Hematopoietic multipotent progenitor cell treated with erythropoietin and hydrocortisone succinate and interleukin-3 and kit ligand, for 15 days (in vitro differentiated cells): ENCODE data around the gene CLIC5.

Experiments used
- DNase-seq: peaks from one replicate; pipeline ENCODE4 v3.0.0-alpha.2; 2015; ENCODE audit warnings: low spot score

CLIC5 gene

DNA sequence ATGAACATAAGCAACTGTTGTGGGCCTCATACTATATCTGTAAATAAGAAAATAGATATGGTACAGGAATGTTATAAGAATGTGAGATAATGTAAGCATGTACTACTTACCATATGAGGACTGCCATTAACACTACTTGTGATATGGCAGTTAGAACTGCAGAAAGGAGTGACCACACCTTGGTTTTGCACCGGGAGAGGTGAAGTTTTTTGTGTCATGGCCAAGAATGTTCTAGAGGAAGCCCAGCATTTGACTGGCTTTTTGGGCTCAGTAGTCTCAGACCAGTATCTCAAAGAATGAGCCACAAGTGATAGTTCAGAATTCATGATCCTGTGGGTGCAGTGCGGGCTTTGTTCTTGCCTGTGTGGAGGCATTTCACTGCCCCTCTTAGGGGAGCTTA, 123.5 kb downstream of the CLIC5 start:
- DNase-seq, result no peak

DNA sequence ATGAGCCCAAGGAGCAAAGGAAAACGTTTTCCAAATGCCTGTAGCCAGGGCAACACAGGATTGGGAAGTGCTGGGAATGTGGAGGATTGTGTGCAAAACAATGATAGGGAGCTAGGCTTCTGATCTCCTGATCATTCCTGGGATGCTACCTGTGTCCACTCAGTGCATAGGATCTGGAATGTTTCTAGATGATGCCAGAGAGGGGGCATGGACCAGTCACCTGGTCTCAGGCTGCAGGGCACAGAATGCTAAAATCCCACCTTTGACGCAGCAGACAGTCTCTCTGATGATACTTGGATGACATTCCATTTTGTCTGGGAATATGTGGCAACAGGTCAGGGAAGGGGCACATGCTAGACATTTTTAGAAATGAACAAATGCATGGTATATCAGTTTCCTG, 128.9 kb downstream of the CLIC5 start:
- no peak for DNase-seq

DNA sequence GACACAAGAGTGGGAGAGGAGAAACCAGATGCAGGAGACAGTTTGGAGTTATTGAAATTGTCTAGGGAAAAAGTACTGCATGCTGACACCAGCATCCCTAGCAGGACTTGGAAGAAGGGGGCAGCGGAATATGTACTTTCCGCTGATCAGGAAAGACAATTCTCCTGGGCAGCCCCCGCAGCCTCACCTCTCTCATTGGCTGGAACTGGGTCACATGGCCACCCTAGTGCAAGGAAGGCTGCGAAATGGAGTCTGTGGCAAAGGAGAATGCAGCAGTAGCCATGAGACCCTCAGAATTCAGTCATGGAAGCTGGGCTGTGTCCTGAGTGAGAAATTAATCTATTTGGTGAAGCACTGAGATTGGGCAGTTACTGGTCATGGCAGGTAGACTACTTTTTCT, 131.3 kb downstream of the CLIC5 start:
- DNase-seq, result no peak

DNA sequence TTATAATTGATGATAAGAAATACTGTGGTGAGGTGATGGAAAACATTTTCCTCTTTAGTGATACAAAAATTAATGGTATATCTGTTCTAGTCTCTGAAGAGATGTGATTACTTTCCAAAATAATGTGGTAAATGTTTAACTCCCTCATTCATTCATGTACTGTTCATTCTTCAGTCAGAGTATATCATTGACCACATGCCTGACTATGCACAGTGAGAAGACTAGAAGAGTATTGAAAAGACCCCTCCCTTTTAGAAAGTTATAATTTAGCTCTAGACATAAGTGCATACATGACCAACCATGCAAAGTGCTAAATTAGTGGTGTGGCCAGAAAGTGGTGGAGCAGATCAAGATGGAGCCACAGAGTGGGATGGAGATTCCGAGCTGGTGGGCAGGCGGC, 133.0 kb downstream of the CLIC5 start:
- no peak for DNase-seq

DNA sequence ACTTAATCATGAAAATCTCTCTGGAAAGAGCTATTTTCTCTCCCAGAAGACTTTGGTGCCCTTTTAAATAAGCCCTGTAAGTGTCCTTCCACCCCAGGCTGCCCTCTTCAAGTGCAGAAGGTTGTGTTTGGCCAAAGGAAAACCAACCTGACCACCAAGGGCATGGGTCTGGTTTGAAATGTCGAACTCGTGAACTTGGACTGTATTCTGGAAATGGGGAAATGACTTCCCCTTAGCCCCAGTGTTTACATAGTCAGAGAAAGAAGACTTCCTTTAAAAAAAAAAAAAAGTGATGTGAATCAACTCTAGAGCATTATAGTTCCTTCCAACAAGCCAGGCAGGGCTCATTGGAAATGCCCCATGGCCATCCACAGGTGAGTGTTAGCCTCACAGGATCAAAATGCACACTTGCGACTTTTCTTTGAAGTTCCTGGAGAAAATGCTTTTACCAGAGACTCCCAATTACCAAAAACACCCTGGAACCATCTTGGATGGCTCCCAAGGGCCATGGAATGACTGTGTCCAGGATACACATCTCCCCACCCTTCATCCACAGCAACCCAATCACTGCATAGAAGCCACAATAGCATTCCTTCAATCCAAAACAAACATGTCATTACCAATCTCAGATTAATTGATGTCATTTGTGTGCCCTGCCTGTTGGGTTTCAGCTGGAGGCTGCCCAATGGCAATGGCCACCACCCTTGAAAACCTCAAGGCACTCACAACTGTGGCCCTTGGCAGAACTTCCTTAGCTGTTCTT, 133.8 kb downstream of the CLIC5 start:
- no peak for DNase-seq

DNA sequence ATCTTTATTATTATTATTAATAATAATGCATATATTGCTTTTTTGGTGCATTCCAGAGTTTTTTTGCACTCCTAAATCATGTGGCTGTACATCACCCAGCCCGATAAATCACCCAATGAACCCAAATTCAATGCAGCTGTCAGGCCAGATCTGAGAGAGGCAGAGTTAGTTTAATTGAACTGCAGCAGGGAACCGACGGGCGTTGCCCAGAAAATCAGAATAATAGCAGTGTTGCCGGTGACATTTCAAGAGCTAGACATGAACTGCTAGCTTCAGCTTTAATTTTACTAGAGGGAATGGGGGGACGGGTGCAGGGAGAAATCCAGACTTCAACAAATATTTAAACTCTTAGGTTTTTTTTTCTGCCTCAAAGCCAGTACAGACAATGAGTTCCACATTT, 135.0 kb downstream of the CLIC5 start:
- DNase-seq, result no peak

DNA sequence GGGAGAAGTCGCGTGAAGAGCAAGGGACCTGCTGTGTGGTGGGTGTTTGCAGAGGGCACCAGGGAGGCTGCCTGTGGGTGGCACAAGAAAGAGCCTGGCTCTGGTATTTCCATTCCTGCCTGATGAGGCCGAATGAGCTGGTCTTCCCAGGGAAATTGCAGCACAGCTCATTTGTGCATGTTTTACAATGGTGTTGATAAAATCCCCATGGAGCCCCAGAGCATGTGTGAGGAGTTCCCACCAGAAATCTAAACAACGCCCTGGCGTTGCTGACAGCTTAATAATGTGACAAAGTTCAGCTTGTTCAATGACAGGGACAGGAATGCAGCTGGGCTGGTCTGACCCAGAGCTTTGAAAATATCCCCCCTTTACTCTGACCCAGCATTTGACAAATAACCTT, 135.5 kb downstream of the CLIC5 start:
- no peak for DNase-seq

DNA sequence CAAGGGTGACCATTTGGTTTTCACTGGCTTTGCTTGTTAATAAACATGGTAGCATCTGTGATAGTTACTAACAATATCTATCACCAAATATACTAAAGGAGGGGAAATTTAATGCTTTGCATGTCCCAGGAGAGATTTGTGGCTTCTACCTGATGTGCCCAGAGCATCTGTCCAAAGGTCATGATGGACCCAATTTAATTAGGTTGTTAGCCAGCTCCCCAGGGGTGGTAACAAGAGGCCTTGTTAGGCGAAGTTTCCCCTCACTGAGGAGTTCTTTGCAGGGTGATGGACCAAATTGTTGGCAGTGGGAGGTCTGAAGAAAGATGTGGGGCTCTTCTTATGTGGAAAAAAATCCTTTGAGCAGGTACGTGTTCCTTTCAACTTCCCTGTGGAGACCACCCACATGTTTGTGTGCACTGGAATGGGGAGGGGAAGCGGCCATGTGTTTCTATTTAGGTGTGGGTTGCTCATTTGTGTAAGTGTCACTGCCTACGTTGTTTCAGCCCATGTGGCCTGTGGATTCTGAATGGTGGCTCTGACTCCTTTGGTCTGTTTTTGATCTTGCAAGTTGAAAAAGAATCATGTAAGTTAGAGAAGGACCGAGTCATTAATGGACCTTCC, 137.6 kb downstream of the CLIC5 start:
- no peak for DNase-seq

DNA sequence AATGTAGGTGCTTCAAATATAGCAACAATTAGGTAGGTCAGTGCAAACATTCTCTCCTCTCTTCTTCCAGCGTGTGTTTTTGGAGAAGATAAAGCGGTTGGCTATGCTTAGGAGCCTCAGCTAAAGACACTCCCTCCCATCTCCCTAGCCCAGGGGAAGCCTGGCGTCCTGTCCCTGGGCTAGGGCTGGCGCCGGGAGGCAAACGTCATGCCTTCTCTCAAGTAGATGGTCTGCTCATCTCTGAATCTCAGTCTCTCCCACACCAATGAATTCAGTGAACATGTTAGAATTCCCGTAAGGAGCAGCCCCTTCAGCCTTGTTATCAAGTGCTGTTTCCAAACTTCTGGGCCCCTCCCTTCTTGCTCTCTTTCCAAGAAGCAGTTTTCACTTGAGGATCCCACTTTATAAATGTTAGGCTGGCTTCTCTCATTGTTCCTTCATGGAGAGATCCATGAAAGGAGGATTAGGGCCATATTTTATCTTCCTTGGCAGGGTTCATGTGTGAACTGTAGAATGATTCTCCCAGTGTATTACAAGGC, 142.8 kb downstream of the CLIC5 start:
- DNase-seq, result no peak

DNA sequence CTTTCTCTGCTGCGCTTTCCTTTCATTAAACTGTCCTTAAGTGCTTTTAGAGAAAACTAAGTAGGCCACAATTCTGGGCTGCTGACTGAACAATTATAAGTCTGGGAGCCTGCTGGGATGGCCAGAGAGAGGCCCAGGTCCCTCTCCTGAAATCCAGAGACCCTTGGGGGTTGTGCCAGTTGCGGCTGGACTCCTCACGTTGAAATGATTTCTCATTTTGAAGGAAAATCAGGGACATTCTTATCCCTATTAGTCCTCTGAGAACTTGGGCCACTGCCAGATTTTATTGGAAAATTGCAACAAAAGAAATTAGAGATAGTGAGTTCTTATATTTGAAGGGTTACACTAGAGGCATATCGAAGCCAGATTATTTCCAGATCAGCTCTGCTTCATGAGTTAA, 145.1 kb downstream of the CLIC5 start:
- DNase-seq, result no peak

DNA sequence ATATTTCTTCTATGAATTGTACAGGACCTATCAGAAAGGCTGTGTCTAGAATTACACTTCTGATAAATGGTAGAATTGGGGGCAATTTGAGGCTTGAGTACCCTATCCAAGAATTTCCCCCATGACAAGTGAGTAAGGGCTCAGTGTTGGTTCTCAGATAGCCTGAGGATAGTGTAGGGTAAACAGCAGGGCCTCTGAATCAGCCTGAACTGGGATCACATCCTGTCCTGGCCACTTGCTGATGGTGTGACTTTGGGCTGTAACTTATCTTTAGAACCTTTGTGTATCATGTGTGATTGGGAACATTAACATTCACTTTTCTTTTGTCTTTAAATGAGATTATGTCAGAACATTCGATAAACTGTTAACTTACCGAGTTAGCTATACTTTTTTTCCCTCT, 151.0 kb downstream of the CLIC5 start:
- no peak for DNase-seq

DNA sequence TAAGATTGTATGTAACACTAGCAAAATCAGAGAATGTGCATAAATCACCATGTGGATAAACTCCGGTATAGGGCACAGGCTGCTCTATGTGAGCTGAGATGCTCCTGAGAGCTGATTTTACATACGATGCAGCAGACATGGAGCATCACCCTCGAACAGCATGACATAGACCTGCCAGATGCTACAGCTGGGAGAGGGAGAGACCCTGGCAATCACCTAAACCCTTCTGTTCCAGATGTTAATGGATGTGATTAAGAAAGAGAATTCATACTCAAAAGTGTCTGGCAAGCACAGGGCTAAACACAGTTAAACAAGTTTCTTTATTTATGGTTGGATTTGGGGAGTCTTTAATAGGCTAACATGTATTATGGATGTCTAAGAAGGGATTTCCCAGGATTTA, 157.0 kb downstream of the CLIC5 start:
- DNase-seq, result no peak

DNA sequence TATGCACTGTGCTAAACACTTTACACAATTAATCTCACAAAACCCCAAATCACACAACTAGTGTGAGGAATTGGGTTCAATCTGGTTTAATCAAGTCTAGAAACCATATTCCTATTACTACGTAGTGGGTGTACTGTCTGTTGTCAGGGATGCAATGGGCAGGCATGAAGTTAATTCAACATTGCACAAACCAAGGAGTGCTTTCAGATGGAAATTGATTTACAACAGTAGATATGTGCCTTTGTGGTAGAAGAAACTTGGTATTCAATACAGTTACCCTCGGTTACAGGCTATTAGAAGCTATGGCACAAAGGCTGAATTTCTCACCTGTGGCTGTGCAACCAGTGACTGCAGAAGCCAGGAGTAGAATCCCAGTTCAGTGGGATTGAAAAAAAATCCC, 157.8 kb downstream of the CLIC5 start:
- no peak for DNase-seq

DNA sequence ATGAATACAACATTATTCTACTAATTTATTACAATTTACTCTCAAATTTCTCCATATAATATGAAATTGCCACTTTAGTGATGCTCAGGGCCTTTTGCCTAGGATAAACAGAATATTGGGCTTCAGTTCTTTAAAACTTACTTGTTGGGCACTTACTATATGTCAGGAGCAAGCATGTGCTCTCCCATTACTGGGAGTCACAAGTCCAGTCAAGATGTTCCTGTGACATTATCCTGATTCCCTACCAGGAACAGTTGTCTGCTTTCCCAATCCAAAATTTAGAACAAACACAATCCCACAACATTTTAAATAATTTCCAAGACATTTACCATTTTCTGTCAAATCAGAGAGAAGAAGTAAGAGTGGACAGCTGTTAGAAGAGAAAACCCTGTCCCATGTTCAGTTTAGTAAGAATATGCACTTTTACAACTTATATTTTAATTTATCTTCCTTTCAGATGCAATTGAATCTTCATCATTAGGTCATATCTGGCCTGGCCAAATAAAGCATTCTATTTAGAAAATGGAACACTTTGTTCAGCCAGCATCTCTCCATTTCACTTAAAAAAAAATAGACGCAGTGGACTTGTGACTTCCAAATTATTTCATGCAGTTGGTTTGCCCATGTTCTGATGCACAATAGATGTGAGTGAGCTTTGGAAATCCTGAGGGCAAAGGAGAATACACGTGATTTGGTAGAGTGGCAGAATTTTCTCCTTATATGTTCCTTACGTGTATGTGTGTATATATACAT, 159.8 kb downstream of the CLIC5 start:
- DNase-seq, result no peak

DNA sequence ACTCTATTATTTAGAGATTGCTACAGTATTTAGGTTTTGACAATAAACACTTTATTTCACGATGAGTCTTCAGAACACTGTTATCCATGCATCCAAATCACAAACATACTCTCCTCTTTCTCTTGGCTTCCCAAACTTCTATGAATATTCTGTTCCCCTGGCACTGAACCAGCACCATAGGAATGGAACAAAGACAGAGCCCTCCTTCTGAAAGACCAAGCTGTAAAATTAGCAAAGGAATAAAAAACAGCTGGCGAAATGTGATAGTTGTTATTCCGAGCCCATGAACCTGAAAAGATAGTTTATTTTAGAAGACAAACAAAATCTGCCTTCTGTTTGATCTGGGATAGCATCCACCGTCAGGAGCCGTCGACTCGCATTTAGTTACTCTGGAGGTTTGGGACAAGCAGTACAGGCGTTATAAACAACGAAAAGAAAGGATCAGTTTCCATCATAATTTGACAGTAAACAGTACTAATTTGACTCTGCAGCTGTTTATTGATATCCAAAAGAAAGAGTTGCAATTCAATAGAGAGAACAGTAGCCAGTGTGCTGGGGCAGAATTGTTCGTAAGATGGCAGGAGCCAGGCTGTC, 161.4 kb downstream of the CLIC5 start:
- DNase-seq, result no peak

DNA sequence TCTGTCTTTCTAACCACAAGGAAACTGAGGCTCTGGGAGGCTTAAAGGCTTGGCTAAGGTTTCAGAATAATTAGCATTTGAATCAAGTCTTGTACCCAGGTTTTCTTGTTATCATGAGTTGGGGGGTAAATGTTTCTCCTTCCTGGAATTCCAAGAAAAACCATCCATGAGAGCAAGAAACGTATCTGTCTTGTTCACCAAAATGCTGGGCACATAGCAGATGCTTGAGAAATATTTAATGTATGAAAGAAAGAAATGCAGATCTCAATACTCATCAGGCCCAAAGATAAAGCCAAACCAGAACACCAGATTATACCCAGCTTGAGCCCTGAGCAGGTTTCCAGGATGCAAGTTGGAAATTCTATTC, 164.6 kb downstream of the CLIC5 start:
- no peak for DNase-seq

DNA sequence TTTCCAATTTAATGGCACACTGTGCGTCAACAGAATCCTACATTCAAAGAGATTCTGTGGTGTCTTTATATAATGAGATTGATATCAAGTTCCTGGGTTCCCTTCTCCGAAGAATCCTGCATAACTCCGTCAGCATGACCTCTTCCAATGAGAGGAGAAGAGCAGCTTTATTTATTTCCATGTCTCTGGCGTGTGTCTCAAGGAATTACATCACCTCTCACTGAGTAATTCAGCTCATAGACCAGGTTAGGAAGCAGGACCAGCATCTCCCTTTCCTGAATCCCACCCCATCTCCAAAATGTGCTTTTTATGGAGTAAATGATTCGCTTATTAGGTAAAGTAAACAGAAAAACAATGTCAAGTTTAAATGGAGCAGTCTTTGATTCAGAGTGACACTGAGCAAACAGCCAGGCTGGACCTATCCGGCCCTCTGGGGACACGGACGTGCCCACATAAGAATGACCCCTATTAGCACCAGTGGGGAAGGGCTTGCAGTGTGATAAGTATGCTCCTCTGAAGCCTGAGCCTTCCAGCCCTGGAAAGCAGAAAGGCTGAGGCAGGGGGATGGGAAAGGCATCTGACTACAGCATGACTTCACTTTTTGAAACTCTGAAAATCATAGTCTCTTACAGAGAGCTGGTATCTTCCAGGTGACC, 165.2 kb downstream of the CLIC5 start:
- DNase-seq, result no peak

DNA sequence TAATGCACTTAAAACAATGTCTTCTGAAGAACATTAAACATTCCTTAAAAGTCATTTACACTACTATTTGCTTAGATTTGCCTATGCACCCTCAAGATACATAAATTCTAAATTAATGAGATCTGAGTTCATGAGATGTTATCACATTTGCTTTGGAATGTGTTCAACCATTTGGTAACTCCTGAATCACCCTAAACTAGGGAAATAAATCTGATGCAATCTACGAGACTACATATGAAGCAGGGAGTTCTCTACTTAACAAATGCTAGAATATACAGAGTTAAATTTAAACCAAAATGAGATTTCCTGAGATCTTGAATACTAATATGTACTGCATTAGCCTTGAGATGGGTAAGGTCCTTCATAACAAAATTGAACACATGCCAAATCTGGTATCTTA, 170.1 kb downstream of the CLIC5 start:
- no peak for DNase-seq

DNA sequence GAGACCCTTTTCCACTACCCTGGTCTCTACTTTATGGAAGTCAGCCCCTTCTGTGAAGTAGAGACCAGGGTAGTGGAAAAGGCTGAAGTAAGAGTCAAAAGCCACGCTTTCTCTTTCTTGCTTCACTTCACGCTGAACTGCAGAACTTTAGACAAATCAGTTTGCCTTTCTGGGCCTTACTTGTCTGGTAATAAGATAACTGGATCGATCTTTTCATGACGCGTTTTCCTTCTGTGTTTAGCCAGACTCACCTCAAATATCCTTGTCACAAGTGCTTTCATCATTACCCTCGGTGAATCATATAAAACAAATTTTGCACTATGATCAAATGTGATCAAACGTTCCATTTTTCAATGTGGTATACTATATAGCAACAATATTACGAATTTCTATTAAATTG, 170.7 kb downstream of the CLIC5 start:
- DNase-seq, result no peak

DNA sequence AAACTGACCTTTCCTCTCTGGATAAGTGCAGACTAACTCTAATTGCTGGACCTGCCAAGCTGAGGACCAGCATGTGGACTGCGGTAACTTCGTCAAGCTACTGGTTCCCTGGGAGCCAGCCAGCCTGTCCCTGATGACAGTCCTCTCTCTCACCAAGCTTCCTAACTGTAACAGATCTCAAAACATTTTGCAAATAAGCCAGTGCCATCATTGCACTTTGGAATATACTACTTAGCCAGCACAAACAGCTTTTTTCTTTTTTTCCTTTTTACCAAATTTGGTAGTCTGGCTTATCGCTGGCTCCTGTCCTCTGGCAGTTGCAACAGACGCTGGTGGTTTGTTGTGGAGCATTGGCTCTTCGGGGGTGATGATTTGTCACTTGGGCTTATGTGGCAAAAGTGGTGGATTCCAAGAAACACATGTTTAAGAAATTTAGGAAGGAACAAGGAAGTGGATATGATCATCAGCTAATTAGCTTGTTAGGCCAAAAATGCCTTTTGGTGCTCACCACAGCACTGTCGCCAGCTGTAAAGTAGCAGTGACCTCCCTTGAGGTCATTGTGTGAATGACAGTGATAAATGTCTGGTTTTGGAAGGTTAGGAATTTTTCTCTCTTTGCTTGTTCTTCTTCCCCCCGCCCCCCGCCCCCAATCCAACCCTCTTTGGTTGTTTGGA, 171.7 kb downstream of the CLIC5 start:
- no peak for DNase-seq

DNA sequence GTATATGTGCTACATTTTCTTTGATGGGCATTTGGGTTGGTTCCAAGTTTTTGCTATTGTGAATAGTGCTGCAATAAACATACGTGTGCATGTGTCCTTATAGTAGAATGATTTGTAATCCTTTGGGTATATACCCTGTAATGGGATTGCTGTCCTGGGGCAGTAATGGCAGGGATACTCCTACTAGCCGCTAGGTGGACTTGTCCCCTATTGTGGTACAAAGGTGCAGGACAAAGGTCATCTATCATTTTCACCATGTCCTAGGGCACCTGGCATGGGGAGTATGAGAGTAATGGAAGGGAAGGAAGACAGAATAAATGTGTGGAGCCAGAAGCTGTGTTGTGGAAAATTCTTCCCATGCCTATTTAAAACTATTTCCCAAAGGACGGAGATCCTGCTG, 174.6 kb downstream of the CLIC5 start:
- DNase-seq, result no peak

DNA sequence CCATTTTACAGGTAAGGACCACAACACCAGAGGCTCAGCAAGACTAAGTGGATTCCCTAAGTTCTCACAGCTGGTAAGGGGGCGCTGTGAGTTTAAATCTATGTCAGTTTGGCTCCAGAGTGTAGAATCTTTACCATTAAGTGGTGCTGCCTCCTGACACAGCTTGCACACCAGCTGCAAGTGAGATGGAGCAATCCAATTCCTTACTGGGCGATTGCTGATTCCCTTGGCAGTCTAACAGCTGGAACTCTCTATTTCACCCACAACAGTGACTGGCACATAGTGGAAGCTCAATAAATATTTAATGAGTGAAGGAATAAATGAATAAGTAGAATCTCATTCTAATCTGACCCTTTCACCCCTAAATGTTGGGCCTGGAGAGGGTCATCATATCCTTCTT, 176.7 kb downstream of the CLIC5 start:
- no peak for DNase-seq
